IPS DF 19.7 (cell line): Measurements from ENCODE around the gene SHROOM1.

Experiments
- DNase-seq: peaks from one replicate; pipeline ENCODE4 v3.0.0-alpha.2; 2013; ENCODE audit warnings: low read depth, low spot score

SHROOM1 gene

DNA sequence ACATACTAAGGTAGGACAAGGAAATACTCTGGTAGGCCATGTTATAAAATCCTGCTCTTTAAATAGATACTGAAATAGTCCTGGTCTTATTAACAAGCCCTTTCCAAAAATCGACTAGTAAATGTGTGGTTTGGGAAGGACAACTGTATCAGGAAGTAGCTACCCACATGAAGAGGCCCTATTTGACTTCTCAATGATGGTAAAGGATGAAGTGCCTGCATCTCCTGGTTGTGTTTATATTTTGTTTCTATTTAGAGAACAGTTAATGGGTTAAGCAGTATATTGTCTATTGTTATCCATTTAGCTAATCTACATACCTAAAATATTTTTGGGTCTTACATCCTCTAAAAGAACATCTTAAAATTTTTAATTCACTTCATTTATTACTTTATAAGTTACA is 23.3 kb upstream of the SHROOM1 start:
- no peak for DNase-seq

- DNase-seq = no peak
These were observed 22.9 kb upstream of the SHROOM1 start for GRCh38 chr5:132853323-132853722.

- DNase-seq = no peak
These were observed 19.6 kb upstream of the SHROOM1 start for GRCh38 chr5:132850066-132850465.

GRCh38 chr5:132849347-132849746 is 18.9 kb upstream of the SHROOM1 start:
- no peak for DNase-seq

- no peak for DNase-seq
These were observed 17.8 kb upstream of the SHROOM1 start for GRCh38 chr5:132848270-132848669.

DNA sequence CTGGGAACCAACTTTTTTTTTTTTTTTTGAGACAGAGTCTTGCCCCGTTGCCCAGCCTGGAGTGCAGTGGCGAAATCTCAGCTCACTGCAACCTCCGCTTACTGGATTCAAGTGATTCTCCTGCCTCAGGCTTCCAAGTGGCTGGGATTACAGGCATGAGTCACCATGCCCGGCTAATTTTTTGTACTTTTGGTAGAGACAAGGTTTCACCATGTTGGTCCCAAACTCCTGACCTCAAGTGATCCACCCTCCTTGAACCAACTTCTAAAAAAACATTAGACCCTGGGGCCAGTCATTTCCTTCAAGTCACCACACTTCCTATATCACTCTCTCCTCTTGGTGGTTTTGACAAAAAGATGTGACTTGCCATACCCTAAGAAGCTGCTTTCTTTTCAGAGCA is 10.9 kb upstream of the SHROOM1 start:
- DNase-seq = no peak

- DNase-seq = no peak
These were observed 10.4 kb upstream of the SHROOM1 start for GRCh38 chr5:132840896-132841295.

DNA sequence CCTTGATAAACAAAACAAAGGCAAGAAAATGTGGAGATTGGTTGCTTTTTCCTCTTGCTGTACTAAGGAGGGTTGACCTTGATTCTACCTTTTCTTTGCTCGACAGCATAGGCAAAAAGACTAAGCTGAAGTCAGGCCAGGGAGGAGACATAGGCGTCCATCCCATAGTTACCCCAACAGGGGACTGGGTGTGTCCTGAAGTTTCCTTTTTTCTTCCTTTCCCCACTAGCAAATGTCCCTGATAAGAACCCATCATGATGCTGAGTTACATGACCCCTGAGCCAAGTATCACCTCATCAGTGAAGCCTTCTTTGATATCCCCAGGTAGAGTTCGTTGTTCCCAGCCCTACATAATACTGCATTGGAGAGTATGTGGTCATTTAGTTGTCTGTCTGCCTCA is 9.9 kb upstream of the SHROOM1 start:
- DNase-seq = no peak

GRCh38 chr5:132839426-132840301 is 9.2 kb upstream of the SHROOM1 start:
- DNase-seq = no peak

DNA sequence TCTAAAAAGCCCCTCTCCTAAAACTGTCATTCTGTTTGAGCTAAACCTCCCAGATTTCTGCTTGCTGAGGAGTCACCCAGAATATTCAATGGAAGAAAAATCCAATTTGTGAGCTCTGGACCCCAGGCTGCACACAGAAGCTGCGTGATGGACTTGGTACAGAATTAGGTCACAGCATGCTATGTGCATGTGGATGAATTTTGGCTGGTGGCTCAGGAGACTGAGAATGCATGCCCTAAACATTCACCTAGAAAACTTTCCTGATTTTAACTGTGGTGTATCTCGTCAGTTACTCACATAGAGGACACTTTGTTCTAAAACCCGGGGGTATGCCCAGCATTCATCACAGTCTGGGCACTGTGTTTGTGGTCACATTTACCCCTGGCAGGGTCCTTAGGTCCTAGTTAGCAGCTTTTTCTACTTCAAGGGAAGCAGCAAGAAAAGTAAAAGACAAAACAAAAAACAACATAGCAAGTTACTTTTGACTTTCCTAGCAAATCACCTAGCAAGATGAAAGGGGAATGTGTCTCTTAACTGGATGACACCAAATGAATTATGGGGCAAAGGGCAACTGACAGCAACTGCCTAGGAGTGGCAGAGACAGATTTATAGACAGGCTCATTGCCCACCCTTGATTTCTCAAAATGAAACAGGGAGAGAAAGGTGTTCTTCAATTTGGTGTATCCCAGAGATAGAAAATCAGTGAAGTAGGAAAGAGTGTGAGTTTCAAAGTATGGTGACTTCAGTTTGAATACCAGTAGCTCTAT is 8.3 kb upstream of the SHROOM1 start:
- no peak for DNase-seq

DNA sequence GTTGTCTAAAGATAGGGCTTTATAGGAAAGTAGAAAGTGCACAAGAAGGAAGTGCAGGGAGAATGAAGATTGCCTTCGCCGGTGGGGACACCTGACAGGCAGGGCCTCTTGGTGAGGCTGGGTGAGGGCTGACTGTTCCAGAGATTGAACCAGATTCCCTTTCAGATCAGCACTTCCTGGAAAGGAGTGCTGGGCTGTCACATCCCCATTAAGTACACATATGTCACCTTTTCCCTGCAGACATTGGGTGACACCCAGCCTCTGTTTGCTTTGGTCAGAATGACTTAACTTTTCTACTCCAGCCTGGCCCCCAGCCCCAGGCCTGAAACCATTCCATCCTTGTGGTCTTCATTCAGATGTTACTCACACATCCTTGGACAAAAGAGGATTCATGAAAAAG is 7.4 kb upstream of the SHROOM1 start:
- DNase-seq = no peak

- DNase-seq = no peak
These were observed 6.4 kb upstream of the SHROOM1 start for GRCh38 chr5:132836852-132837251.

- DNase-seq = no peak
These were observed 3.6 kb upstream of the SHROOM1 start for GRCh38 chr5:132834057-132834456.

- DNase-seq = no peak
These were observed 2.2 kb upstream of the SHROOM1 start for GRCh38 chr5:132832612-132833011.

DNA sequence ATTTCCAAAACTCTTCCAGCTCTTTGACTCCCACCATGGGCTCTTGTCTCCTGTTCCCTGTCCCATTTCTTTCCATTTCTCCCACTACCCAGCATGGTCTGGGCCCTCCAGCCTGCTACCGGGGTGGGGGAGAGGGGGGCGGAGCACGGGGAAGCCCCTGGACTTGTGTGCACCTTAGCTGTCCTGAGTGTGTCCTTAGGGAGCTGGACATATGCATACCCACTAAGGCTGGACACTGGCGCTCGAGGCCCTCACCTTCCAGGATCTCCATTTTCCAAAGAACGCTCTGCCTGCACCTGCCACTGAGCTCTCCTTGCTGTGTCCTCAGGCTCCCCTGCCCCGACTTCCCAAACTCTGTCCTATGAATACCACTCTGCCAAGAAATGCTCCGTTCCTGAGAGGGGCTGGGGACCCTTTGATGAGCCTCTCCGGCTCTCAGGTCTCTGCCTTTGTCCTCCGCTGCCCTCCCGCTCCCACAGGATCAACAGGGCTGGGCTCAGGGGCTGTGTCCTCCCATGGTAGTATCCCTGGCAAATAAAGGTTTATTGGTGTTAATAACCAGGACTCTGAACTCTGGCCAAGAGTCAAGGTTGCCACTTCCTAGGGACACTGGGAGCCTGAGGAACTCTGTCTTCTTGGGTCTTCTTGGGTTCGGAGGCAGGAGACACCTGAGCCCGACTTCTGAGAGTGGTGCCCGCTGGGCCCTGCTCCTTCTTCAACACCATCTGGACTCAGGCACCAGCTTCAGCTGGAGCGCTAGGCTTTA is 831 bp upstream of the SHROOM1 start:
- no peak for DNase-seq

GRCh38 chr5:132829742-132830435 is 558 bp downstream of the SHROOM1 start:
- DNase-seq = no peak

GRCh38 chr5:132828846-132829494 is 1.5 kb downstream of the SHROOM1 start:
- DNase-seq = no peak

GRCh38 chr5:132827943-132828673 is 2.3 kb downstream of the SHROOM1 start:
- DNase-seq = no peak

DNA sequence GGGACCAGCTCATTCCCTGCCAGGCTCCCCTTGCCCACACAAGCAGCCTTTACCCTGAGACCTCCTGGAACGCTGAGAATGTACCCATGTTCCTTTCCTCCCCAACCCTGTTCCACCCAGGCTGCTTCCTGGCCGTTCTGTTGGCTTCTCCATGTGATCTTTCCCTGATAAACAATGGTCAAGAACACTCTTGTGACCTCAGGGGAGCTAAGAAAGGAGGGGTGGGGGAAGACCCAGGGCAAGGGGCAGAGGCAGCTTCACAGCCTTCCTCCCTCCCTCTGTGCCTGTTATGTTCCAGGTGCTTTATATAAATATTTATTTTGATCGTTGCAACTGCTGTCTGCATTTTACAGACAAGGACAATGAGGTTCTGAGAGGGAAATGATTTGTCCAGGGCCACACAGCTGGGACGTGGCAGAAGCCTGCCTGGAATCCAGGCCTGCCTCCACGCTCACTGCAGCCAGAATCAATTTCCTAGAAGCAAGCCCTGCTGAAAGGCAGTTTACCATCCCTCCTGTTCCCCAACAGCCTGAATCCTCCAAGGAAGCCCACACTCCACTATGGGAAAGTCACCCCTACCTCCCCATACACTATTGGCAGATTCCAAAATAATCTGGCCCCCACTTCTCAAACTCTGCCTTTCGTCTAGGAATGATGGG is 3.9 kb downstream of the SHROOM1 start:
- DNase-seq = no peak
